Fibroblast of skin of left quadriceps (primary cell): Measurements from ENCODE around the gene ZNF57.
"Not testable (repeated sequence)": the region's sequence is repeated elsewhere in the genome, so short reads cannot be mapped to it uniquely, and the experiment has no call there.

ENCODE experiments used
- DNase-seq, 2 experiments: peaks; one replicate each; pipeline ENCODE4 v3.0.0-alpha.2; 2013; ENCODE audit warnings: low read depth in 2 of 2

ZNF57 gene

GRCh38 chr19:2896694-2897093, 4.0 kb upstream of the ZNF57 start:
- DNase-seq = no peak

DNA sequence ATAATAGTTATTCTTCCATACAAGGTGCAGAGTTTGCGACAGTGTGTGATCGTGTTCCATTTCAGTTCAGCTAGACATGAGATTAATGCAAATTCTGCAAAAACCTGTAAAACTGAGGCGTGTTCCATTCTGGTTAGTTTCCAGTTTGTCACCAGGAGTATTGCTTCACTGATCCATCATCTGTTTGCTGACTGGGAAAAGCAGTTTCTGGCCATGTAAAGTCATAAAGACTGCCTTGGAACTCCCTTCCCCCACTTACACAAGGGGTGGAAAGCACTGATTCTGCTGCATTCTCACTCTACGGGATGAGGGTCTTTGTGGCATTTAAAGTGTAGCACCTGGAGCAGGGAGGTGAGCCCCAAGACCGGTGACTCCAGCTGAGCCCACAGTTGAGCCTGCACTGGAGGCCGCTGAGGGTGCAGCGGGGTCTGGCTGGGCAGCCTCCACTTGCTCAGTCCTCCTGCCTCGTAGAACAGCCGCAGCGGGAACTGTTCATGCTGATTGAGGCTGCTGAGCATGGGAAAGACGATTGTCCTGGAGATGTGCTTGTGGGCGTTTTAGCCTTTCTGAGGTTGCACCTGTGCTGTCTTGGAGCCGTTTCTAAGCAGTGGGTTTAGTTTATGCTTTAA, 2.0 kb downstream of the ZNF57 start:
- DNase-seq = no peak

DNA sequence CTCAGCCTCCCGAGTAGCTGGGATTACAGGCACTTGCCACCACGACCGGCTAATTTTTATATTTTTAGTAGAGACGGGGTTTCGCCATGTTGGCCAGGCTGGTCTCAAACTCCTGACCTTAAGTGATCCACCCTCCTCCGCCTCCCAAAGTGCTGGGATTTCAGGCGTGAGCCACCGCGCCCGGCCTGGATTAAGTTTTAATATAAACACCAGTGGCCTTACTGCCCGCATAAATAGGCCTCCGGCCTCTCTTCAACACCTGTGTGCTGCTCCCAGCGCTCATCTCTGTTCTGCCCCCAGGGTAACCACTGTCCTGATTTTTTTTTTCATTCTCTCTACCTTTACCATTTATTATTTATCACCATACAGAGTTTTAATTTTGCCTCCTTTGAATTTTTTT, 2.6 kb downstream of the ZNF57 start:
- DNase-seq = not testable (repeated sequence)

DNA sequence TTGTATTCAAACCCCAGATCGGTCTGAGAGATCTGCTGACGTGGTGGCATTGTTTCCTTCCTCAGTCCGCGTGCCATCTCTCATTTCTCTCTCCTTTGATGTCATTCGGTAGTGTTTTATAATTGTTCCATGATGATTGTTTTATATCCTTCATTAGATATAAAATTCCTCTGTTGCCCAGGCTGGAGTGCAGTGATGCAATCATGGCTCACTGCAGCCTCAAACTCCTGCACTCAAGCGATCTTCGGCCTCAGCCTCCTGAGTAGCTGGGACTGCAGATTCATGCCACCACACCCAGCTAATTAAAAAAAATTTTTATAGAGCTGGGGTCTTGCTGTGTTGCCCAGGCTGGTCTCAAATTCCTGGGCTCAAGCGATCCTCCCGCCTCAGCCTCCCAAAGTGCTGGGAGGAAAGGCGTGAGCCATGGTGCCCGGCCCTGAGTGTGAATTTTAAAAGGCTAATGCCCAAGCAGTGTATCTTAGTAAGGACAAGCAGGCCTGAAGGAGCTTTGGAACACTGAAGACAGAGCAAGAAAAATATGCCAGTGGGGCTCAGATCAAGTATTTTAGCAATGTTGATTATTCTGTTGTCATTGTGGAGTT, 5.3 kb downstream of the ZNF57 start:
- no peak for DNase-seq

- DNase-seq = no peak
Observed at GRCh38 chr19:2906631-2907195, 6.0 kb downstream of the ZNF57 start.

DNA sequence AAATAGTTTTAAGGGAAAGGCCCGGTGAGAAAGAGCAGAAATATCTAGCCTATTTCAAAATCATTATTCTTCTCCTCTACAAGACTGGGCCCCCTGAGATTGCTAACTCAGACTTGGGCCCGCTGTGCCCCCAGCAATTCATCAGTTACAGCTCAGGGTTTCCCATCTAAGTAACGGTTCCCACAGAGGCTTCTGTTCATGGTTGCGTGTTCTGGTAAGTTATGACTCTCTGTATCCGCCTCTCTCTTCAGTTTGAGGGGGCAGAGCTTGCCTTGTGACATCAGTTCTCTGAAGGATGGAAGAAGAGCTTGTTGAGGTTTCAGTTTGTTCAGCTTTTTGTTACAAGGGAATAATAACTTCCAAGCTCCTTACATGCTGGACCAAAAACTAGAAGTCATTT, 11.6 kb downstream of the ZNF57 start:
- no peak for DNase-seq

DNA sequence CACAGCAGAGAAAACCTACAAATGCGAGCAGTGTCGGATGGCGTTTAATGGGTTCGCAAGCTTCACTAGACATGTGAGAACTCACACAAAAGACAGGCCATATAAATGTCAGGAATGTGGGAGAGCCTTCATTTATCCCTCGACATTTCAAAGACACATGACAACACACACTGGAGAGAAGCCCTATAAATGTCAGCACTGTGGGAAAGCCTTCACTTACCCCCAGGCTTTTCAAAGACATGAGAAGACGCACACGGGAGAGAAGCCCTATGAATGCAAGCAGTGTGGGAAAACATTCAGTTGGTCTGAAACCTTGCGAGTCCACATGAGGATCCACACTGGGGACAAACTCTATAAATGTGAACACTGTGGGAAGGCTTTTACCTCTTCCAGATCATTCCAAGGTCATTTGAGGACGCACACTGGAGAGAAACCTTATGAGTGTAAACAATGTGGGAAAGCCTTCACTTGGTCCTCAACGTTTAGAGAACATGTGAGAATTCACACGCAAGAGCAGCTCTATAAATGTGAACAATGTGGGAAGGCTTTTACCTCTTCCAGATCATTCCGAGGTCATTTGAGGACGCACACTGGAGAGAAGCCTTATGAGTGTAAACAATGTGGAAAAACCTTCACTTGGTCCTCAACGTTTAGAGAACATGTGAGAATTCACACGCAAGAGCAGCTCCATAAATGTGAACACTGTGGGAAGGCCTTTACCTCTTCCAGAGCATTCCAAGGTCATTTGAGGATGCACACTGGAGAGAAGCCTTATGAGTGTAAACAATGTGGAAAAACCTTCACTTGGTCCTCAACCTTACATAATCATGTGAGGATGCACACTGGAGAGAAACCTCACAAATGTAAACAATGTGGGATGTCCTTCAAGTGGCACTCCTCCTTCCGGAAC, 16.8 kb downstream of the ZNF57 start:
- DNase-seq = no peak

- no peak for DNase-seq
Observed at GRCh38 chr19:2922987-2923386, 22.3 kb downstream of the ZNF57 start.

GRCh38 chr19:2923510-2923909, 22.8 kb downstream of the ZNF57 start:
- peak in 1 of 2 experiments; percentile 10 for DNase-seq

DNA sequence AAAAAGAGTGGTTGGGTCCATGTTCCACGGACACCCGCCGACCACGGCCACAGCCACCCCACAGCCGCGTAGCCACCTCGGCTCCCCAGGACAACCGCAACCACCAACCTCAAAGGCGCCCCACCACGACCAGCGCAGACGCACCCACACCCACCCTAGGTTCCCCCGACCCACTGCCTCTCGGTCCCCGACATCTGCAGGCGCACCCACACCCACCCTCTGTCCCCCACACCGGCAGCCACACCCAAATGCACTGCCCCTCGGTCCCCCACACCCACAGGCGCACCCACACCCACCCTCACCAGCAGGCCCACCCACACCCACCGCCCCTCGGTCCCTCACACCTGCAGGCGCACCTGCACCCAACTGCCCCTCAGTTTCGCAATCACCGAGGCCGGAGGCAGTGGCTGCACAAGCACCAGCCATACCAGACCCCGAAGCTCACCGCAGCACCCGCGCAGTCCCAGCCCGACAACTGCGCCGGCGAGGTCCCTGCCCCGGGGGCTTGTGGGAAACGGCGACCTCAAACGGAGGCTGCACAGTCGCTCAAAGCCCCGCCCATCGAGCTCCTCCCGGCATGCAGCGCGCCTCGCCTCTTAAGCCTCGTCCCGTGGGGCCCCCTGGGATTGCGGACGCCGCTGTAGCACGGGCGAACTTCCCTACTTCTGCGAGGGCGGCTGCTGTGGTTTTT, 25.8 kb downstream of the ZNF57 start:
- DNase-seq = no peak

DNA sequence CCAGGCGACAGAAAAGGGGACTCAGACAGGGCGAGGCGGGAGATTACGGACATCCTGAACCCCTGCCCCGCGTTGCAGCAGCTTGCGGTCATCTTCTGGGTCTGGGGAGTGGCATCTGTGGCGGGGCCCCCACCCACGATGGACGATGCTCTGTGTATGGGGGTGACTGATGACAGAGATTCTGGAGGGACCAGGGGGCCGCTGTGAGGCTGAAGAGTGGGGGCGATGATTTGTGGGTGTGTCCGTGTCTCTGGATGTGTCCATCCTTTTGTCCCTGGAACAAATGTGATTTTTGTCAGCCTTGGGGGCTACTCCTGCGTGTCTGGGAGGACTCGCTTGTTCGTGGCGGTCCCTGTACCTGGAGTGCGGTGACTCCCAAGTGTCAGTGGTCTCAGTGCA, 26.3 kb downstream of the ZNF57 start:
- no peak for DNase-seq

GRCh38 chr19:2933490-2933910, 32.8 kb downstream of the ZNF57 start:
- no peak for DNase-seq

GRCh38 chr19:2935863-2936262, 35.1 kb downstream of the ZNF57 start:
- not testable (repeated sequence) for DNase-seq

DNA sequence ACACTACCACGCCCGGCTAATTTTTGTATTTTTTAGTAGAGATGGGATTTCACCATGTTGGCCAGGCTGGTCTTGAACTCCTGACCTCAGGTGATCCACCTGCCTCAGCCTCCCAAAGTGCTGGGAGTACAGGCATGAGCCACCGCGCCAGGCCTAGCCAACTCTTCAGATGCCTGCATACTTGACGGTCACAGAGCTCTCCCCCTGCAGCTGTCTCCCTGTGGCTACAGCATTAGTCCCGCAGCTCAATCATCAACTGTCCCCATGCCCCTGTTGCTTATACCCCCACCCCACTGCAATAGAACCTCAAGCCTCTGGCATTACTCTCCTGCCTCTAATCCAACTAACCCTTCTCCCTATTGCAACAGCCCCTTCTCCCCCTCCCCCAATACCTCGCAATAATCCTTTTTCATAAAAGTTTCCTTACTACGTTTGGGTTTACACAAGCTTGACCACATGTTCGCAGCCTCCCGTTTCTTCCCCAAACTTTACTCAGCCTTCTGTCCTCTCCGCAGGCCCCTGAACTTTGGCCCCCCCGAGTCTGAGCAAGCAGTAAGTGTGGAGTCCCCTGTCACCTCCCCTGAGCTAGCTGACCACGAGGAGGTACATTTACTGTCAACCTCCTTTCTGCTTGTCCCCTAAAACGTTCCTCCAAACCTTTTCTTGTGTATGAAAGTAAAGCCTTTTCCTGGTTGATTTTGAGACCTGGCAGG, 42.4 kb downstream of the ZNF57 start:
- no peak for DNase-seq

- no peak for DNase-seq
Observed at GRCh38 chr19:2944403-2944774, 43.7 kb downstream of the ZNF57 start.

GRCh38 chr19:2944775-2945574, 44.2 kb downstream of the ZNF57 start, which contains the start of gene ZNF77:
TSS of gene ZNF77 (minus strand) at chr19:2944971. CDS start at chr19:2944840, 131 bp downstream.
- peak; percentile 98 for DNase-seq

GRCh38 chr19:2945575-2946184, 45.0 kb downstream of the ZNF57 start:
- DNase-seq = no peak

- DNase-seq = no peak
Observed at GRCh38 chr19:2949939-2950285, 49.2 kb downstream of the ZNF57 start.

GRCh38 chr19:2950286-2951124, 49.8 kb downstream of the ZNF57 start:
- peak; percentile 99 for DNase-seq
